SK-N-SH (cell line): Measurements from ENCODE around the gene STUB1.
A peak's percentile ranks its signal among the peaks of the same experiment; 100 is the strongest.

ENCODE experiments used
- CTCF ChIP-seq: fragments of 200-600 bp; sonication (generic); IDR thresholded peaks from 2 replicates; pipeline ENCODE4 v1.6.1; 2017; ENCODE audit warnings: antibody characterized with exemption, mild to moderate bottlenecking, moderate library complexity
- EZH2phosphoT487 ChIP-seq: fragments of 200-600 bp; sonication (generic); IDR thresholded peaks from 2 replicates; pipeline ENCODE4 v1.6.1; 2017; ENCODE audit warnings: low read depth, mixed run types, mild to moderate bottlenecking, antibody characterized with exemption, moderate library complexity, borderline replicate concordance
- NFIC ChIP-seq: IDR thresholded peaks from 2 replicates; pipeline ENCODE4 v1.4.0; 2012; ENCODE audit warnings: borderline replicate concordance
- POLR2AphosphoS5 ChIP-seq: IDR thresholded peaks from 2 replicates; pipeline ENCODE4 v1.6.1; 2012; ENCODE audit warnings: low read depth, low read length
- RAD21 ChIP-seq: IDR thresholded peaks from 2 replicates; pipeline ENCODE4 v1.6.1; 2012; ENCODE audit warnings: mild to moderate bottlenecking, low read length
- RCOR1 ChIP-seq: fragments of 150-350 bp; IDR thresholded peaks from 2 replicates; pipeline ENCODE4 v1.6.1; 2017; ENCODE audit warnings: antibody characterized with exemption, low read length
- USF1 ChIP-seq: IDR thresholded peaks from 2 replicates; pipeline ENCODE4 v1.4.0; 2012; ENCODE audit warnings: low read depth, borderline replicate concordance
- ZBTB33 ChIP-seq: IDR thresholded peaks from 2 replicates; pipeline ENCODE4 v1.4.0; 2012; ENCODE audit warnings: low read depth, borderline replicate concordance

GRCh38 chr16:658679-659571, 21.3 kb upstream of the STUB1 start:
- no peak for TF ChIP-seq NFIC
- TF ChIP-seq CTCF: peak; percentile 33
- TF ChIP-seq POLR2AphosphoS5: no peak
- no peak for TF ChIP-seq RAD21
- no peak for TF ChIP-seq ZBTB33
- no peak for TF ChIP-seq EZH2phosphoT487
- no peak for TF ChIP-seq RCOR1
- no peak for TF ChIP-seq USF1
